ENCODE results near the gene OR8D1. TPM values are rescaled to one million over a fixed set of nuclear protein-coding genes. Genes with fewer than 3 reads are reported as not detected.

The OR8D1 gene
- total RNA-seq, 4 donors from 2014 or later, result not detected

GRCh38 chr11:124339396-124340141, 25.8 kb upstream of the OR8D1 start:
- no peak for TF ChIP-seq CTCF (IDR thresholded peaks at IDR 0.05)
- no peak for TF ChIP-seq POLR2A (IDR thresholded peaks at IDR 0.05)
- Histone ChIP-seq H3K4me1 (no peaks in the 10 kb centered on the region), H3K27ac (no peak overlapping the region), H3K27me3 (no peaks in the 10 kb centered on the region), H3K4me3 (replicated peaks in 1 of 3) (no peak overlapping the region), H3K36me3 (no peaks in the 10 kb centered on the region), H3K9me3 (no peaks in the 10 kb centered on the region)
- intact Hi-C loops (cut with DNase I), result no loop called here
- DNase-seq, result no peak
- WGBS, 2 donors, result 79 to 81% methylated on average over 6 of the region's 6 CpGs

GRCh38 chr11:124331873-124332272, 18.1 kb upstream of the OR8D1 start:
- no peak overlapping the region for H3K27ac ChIP-seq
- 79 to 84% methylated on average over 3 of the region's 3 CpGs for WGBS, 2 donors
- no peaks in the 10 kb centered on the region for H3K4me1 ChIP-seq
- intact Hi-C loops (cut with DNase I), result no loop called here
- TF ChIP-seq POLR2A (IDR thresholded peaks at IDR 0.05) (no peak), CTCF (IDR thresholded peaks at IDR 0.05) (no peak)
- H3K9me3 ChIP-seq, result no peaks in the 10 kb centered on the region
- no peak overlapping the region for H3K4me3 ChIP-seq (replicated peaks in 1 of 3)
- no peak for DNase-seq
- H3K36me3 ChIP-seq, result no peaks in the 10 kb centered on the region
- H3K27me3 ChIP-seq, result no peaks in the 10 kb centered on the region

GRCh38 chr11:124329787-124330478, 16.2 kb upstream of the OR8D1 start:
- H3K4me3 ChIP-seq (replicated peaks in 1 of 3), result no peak overlapping the region
- no peaks in the 10 kb centered on the region for H3K36me3 ChIP-seq
- H3K9me3 ChIP-seq, result no peaks in the 10 kb centered on the region
- no peak for DNase-seq
- H3K27ac ChIP-seq, result no peak overlapping the region
- intact Hi-C loops (cut with DNase I), result no loop called here
- H3K4me1 ChIP-seq, result no peaks in the 10 kb centered on the region
- TF ChIP-seq CTCF (IDR thresholded peaks at IDR 0.05) (peak in 1 of 6 experiments; percentile 2), POLR2A (IDR thresholded peaks at IDR 0.05) (no peak)
- no peaks in the 10 kb centered on the region for H3K27me3 ChIP-seq
- WGBS, 2 donors, result 71 to 75% methylated on average over 2 of the region's 2 CpGs

GRCh38 chr11:124327775-124328174, 14.0 kb upstream of the OR8D1 start:
- no peak for DNase-seq
- 91 to 93% methylated on average over 1 of the region's 1 CpG for WGBS, 2 donors
- no peaks in the 10 kb centered on the region for H3K4me1 ChIP-seq
- no peak overlapping the region for H3K27ac ChIP-seq
- no peaks in the 10 kb centered on the region for H3K9me3 ChIP-seq
- H3K4me3 ChIP-seq (replicated peaks in 1 of 3), result no peak overlapping the region
- H3K27me3 ChIP-seq, result no peaks in the 10 kb centered on the region
- no peaks in the 10 kb centered on the region for H3K36me3 ChIP-seq
- intact Hi-C loops (cut with DNase I), result no loop called here
- TF ChIP-seq CTCF (IDR thresholded peaks at IDR 0.05), result no peak
- no peak for TF ChIP-seq POLR2A (IDR thresholded peaks at IDR 0.05)

- H3K9me3 ChIP-seq, result no peaks in the 10 kb centered on the region
- no peaks in the 10 kb centered on the region for H3K36me3 ChIP-seq
- TF ChIP-seq POLR2A (IDR thresholded peaks at IDR 0.05), result no peak
- 86 to 88% methylated on average over 1 of the region's 1 CpG for WGBS, 2 donors
- no peak overlapping the region for H3K27ac ChIP-seq
- no peak for DNase-seq
- intact Hi-C loops (cut with DNase I), result no loop called here
- no peaks in the 10 kb centered on the region for H3K27me3 ChIP-seq
- H3K4me1 ChIP-seq, result no peaks in the 10 kb centered on the region
- no peak overlapping the region for H3K4me3 ChIP-seq (replicated peaks in 1 of 3)
Measured at GRCh38 chr11:124322356-124322755, 8.6 kb upstream of the OR8D1 start.
